Measurements from ENCODE around the gene TSPO2.
"Not testable (repeated sequence)": the region's sequence is repeated elsewhere in the genome, so short reads cannot be mapped to it uniquely, and the experiment has no call there.

Gene TSPO2, protein sequence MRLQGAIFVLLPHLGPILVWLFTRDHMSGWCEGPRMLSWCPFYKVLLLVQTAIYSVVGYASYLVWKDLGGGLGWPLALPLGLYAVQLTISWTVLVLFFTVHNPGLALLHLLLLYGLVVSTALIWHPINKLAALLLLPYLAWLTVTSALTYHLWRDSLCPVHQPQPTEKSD

GRCh38 chr6:41042226-41043055, at the start of gene TSPO2:
TSPO2 (plus strand) TSS chr6:41042467; CDS start chr6:41042986, 519 bp downstream.
- DNase-seq (ENCODE audit: low read depth): no peak

DNA sequence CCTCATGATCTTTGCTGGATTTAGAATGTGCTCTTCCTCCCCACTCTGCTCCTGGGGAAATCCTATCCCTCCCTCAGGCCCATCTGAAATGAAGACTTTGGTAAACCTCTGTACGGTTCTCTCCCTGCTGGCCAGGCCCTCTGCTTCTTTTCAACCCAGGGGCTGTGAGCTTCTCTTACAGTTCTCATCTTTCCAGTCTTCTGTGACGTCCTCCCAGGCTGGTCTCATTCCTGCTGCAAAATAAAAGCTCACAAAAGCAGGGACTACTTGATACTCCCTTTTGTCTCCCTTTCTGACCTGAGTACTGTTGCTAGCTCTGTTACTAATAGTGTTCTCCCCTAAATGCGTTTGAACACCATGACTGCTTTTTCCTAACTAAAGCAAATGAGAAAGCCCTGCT, 49.5 kb upstream of the TSPO2 start:
- DNase-seq (ENCODE audit: low read depth): no peak

DNA sequence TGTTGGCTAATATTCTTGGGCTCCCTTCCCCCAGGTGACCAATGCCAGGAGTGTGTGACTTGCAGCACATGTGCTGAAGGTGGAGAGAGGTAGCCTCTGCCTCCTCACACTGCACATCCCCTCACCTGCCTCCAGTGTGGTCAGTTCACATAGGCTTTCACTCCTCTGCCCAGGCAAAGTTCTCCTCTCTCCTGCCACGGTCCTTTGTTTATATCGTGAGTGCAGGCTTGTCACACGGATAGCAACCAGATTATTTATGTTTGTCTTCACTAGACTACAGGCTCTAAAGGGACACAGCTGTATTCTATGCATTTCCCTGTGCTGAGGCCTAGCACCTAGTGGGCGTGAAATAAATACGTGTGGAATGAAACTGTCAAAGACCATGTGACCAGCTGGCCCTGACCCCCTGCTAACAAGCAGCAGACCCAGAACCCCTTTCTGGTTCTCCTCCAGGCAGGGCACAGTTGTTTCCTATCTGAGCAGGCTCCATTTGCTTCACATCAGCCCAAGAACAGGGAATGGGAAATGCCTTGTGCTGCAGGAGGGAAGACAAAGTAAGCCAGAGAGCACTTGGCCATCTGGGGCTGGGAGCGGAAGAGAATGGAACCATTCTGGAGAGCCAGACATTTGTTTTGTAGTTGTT, 45.6 kb upstream of the TSPO2 start:
- DNase-seq (ENCODE audit: low read depth): no peak

- no peak for DNase-seq (ENCODE audit: low read depth)
These were observed 44.9 kb upstream of the TSPO2 start for GRCh38 chr6:40997234-40997957.

GRCh38 chr6:40998661-40999060, 43.6 kb upstream of the TSPO2 start:
- no peak for DNase-seq (ENCODE audit: low read depth)

GRCh38 chr6:40999569-40999968, 42.7 kb upstream of the TSPO2 start:
- DNase-seq (ENCODE audit: low read depth): no peak

GRCh38 chr6:41000248-41000647, 42.0 kb upstream of the TSPO2 start:
- no peak for DNase-seq (ENCODE audit: low read depth)

DNA sequence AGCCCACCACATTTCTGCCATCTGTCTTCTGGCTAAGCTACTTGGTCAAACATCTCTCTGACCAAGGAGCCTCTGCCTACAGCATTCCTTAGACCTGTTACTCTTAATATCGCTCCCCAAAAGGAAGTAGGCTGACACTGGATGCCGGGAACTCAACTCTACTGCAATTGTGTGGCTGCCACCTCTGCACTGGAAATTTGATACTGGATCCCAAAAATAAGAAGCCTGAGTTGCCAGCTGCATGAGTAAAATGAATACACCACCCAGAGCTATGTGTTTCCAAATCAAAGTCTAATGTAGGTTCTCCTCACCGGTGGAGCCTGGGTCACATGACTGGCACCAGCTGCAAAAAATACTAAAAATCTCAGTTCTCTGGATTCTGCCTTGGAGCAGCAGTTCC, 40.1 kb upstream of the TSPO2 start:
- no peak for DNase-seq (ENCODE audit: low read depth)

DNA sequence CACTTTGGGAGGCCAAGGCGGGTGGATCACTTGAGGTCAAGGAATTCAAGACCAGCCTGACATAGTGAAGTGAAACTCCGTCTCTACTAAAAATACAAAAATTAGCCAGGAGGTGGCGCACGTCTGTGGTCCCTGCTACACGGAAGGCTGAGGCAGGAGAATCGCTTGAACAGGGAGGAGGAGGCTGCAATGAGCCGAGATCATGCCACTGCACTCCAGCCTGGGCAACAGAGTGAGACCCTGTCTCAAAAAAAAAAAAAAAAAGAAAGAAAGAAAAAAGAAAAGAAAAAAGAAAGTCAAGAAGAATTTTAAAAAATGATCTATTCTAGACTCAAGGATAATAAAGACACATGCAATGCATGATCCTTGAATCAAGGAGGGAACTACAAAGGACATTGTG, 36.0 kb upstream of the TSPO2 start:
- peak; percentile 5 for DNase-seq (ENCODE audit: low read depth)

- not testable (repeated sequence) for DNase-seq (ENCODE audit: low read depth)
These were observed 35.3 kb upstream of the TSPO2 start for GRCh38 chr6:41006980-41007379.

GRCh38 chr6:41008011-41008410, 34.3 kb upstream of the TSPO2 start:
- no peak for DNase-seq (ENCODE audit: low read depth)

GRCh38 chr6:41009669-41010068, 32.6 kb upstream of the TSPO2 start:
- no peak for DNase-seq (ENCODE audit: low read depth)

- no peak for DNase-seq (ENCODE audit: low read depth)
These were observed 30.6 kb upstream of the TSPO2 start for GRCh38 chr6:41011673-41012072.

DNA sequence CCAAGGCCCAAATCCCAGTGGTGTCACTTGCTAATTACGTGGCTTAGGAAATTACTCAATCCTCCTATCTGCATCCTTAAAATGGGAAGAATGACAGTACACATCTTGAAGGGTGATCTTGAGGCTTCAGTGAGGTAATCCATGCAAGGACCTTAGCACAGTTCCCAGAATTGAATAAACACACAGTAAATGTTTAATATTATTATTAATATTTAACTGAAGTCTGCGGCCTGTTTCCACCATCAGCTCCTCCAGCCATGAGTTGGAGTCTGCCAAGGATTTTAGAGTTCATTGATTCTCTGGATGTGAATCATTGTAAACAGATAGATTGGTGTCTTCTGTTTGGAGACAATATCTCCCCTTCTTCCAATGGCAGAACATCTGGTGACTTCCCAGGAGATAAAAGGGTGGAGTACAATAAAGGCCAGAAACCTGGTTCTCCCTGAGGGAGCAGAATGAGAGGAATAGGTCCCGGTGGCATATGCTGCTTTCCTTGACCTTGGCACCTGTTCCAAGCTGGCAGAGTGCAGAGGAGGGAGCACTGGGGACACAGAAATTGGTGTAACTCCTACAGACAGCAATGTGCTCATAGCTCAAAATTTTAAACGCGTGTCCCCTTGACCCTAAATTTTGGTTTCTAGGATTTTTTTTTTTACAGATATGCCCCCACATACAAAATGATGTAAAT, 28.7 kb upstream of the TSPO2 start:
- no peak for DNase-seq (ENCODE audit: low read depth)

- no peak for DNase-seq (ENCODE audit: low read depth)
These were observed 27.5 kb upstream of the TSPO2 start for GRCh38 chr6:41014780-41015179.

DNA sequence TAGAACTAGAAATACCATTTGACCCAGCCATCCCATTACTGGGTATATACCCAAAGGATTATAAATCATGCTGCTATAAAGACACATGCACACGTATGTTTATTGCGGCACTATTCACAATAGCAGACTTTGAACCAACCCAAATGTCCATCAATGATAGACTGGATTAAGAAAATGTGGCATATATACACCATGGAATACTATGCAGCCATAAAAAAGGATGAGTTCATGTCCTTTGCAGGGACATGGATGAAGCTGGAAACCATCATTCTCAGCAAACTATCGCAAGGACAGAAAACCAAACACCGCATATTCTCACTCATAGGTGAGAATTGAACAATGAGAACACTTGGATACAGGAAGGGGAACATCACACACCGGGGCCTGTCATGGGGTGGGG, 26.4 kb upstream of the TSPO2 start:
- DNase-seq (ENCODE audit: low read depth): not testable (repeated sequence)

GRCh38 chr6:41017663-41018062, 24.6 kb upstream of the TSPO2 start:
- DNase-seq (ENCODE audit: low read depth): no peak

DNA sequence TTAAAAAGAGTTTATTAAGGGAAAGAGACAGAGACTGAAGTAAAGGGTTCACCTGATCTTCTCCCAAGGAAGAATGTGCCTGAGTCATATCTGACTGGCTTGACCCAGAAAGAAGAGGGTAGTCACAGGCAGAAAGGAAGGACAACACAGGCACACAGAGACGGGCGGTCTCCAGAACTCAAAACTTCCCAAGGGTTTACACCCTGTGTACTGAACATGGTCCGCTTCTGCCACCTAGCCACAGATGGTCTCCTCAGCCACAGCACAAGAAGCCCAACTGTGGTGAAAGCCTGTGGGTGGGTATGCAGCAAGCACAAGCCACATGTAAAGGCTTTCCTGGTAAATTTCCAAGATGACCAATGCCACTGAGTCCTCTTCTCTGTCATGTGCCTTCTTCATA, 20.4 kb upstream of the TSPO2 start:
- DNase-seq (ENCODE audit: low read depth): no peak

DNA sequence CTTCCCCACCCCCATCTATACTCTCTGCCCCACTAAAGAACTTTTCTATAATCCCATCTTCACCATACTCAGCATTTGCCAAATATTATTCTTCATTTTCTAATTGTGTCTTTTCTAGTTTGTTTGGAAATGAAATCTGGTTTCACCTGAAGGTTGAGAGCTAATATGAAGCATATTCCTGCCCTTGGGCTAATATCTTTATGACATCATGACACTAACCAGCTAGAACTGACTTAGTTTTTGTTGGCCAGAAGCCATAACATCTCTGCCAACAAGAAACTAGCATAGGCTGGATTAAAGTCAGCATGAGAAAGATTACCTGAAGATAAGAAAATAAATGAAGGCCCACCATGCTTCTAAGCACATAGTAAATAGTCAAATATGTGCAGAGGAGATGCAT, 20.0 kb upstream of the TSPO2 start:
- no peak for DNase-seq (ENCODE audit: low read depth)

DNA sequence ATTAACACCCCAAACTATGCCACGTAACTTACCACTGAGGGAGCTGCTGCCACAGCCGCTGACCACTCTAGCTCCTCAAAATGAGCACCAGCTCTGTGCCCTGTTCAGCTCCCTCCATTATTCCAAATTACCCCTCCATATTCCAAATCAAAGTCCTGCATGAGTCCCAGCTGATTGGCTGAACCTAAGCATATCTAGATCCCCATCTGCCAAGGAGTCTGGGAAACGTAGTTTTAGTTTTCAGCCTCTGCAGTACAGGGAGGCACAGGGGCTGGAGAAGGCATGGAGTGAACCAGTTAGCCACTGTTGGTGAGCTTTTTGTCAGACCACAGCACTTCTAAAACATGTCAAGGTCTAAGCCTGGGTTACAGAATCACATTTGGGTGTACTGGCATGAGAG, 19.2 kb upstream of the TSPO2 start:
- no peak for DNase-seq (ENCODE audit: low read depth)

- DNase-seq (ENCODE audit: low read depth): no peak
These were observed 16.2 kb upstream of the TSPO2 start for GRCh38 chr6:41025966-41026530.

DNA sequence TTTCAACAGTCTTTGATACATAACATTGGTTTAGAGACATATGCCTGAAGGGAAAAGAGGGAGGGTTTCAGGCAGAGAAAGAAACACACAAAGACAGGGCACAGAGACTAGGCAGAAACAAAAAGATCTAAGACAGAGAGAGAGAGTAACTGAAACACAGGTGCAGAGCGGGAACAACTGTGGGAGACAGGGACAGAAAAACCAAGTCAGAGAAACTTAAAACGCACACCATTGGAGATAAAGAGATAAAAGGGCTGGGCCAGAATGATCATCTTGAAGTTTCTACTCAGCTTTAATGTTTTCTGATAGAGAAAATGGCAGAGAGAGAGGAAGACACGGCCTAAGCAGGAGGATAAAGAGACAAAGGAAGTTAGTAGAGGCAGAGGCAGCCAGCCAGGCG, 15.0 kb upstream of the TSPO2 start:
- DNase-seq (ENCODE audit: low read depth): no peak
